GM12873 (cell line): Measurements from ENCODE around the gene TTC7B.

Source experiments
- TF ChIP-seq, protein P1 (sequence below): IDR thresholded peaks from 2 replicates; pipeline ENCODE4 v1.5.1; 2012; ENCODE audit warnings: low read depth, mild to moderate bottlenecking, moderate library complexity, low read length, control low read depth; ENCODE audit not compliant: insufficient read depth; ENCODE audit errors: missing control alignments

The TTC7B gene

DNA sequence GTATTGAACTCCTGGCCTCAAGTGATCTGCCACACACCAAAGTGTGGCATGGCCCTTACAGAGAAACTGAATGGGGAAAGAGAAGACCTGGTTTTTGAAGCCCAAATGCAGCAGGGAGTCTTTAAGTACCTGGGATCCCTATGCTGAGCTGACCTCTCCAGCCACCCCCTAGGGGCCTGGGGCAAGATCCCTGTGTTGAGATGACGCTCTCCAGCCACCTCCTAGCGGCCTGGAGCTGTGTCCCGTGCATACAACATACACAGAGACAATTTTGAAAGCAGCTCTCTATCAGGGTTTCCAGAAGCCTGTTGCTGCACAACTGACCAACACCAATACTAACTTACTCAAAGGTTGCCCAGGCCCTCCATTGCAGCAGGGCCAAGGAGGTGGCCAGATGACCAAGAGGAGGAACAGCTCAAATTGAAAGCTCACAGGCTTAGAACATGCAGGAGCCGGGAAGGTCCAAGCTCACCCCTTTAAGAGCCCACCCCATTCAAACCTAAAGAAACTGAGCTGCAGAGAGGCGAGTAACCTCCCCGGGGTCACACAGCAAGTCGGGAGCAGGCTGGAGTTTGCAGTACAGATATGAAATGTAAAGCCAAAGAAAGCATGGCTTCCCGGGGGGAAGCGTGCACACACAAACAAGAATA, 31.5 kb downstream of the TTC7B start:
- TF ChIP-seq, protein P1, sequence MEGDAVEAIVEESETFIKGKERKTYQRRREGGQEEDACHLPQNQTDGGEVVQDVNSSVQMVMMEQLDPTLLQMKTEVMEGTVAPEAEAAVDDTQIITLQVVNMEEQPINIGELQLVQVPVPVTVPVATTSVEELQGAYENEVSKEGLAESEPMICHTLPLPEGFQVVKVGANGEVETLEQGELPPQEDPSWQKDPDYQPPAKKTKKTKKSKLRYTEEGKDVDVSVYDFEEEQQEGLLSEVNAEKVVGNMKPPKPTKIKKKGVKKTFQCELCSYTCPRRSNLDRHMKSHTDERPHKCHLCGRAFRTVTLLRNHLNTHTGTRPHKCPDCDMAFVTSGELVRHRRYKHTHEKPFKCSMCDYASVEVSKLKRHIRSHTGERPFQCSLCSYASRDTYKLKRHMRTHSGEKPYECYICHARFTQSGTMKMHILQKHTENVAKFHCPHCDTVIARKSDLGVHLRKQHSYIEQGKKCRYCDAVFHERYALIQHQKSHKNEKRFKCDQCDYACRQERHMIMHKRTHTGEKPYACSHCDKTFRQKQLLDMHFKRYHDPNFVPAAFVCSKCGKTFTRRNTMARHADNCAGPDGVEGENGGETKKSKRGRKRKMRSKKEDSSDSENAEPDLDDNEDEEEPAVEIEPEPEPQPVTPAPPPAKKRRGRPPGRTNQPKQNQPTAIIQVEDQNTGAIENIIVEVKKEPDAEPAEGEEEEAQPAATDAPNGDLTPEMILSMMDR = no peak

DNA sequence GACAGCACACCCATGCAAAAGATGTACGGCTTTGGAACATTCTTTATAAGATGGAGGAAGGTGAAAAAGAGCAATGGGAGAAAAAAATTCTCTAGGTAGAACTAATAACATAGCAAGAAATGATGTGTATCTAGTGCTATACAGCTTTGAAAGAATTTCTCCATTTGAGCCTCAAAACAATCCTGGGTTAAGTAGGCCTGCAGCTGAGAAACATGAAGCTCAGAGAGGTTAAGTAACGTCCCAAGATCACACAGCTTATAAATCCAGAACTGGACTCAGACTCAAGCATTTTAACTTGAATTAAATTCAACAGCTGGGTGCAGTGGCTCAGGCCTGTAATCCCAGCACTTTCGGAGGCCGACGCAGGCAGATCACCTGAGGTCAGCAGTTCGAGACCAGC, 32.9 kb downstream of the TTC7B start:
- TF ChIP-seq, protein P1 = no peak

DNA sequence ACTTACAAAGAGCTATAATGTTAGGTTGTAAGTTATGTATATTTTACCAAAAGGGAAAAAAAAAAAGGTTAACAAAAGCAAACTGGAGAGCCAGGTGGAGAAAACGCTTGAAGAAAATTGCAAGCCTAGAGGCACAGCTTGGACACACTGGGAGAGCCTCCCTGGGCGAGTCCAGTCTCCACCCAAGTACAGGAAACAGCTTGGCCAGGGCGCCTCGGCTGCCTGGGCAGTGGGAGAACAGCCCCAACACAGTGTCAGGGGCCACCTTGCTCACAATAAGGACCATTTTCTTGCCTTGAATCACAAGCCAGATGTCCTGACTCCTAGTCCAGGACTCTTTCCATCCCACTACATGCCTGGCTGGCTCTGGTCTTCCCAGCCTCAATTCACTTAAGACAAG, 33.3 kb downstream of the TTC7B start:
- TF ChIP-seq, protein P1 = no peak

DNA sequence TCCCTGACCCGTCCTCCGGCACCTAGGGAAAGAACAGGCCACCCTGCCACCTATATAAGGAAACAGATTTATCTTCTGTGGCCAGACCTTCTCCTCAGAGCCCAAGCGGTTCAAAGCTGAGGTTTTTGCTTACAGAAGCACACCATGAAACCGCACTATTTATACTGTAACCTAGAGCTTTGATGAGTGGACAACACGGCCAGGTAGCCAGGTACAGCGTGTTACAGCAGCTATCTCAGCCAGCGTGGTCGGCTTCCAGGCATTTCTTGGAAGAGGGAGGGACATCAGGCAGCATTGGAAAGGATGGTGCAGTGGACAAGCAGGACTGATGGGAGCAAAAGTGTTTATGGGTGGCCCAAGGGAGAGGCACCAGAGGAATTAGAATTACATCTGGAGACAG, 34.4 kb downstream of the TTC7B start:
- TF ChIP-seq, protein P1 = no peak

DNA sequence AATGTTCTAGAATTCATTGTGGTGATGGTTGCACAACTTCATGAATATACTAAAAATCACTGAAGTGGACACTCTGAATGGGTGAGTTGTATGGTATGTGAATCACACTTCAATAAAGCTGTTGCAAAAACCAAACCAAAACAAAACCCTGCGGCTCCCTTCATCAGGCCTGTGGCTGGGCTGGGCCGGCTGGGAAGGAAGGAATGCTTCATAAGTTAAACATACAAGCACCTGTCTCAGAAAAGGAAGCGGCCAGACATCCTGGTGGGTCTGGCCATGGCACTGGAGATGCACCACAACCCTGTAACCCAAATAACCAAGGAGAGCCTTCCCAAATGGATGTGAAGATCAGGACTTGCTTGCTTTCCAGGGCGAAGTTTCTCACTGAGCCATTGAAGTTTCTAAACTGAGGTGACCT, 34.9 kb downstream of the TTC7B start:
- TF ChIP-seq, protein P1 = no peak

DNA sequence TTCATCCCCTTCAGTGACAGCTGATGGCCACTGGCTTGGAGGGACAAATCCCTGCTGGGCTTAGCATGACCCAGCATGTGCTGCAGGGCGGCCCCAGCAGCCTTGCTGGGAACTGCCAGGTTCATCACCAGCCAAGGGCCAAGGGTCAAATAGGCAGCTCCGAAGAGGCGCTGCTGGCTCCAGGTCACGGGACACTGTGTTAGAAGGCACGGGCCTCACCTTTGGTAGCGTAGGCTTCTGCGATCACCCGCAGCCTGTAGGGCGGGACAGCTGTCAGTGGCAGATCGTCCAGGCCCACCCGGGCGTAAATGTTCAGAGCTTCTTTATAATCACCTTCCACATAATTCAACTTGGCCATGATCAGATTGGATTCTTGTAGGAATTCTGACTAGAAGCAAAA, 35.7 kb downstream of the TTC7B start:
- TF ChIP-seq, protein P1 = no peak

DNA sequence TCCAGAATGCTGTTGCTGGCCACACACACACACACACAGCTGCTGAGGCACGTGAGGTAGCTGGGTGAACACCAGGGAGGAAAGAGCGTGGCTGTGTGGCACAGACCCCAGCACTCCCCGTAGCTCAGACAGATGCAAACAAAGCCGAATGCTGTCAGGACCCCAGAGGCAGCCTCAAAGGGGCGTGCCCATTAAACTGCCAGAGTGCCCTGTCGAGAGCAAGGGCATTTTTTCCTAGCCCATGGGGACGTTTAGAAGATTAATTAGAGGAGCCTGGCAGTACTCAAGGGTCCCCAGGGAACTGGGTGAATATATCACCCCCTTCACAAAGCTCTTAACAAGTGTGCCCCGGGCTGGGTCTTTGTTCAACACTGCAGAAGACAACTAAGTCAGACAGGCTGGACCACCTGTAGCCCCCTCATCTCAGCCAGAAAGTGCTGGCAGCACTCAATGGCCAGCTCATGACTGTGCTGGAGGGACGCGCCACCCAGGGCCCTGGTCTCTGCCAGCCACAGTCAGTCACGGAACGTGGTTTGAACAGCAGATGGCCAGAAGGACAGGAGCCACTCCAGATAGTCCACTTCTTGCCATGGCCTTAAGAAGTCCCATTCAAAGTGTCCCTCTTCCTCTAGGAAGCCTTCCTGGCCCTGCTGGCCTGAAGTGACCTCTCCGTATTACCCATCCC, 37.5 kb downstream of the TTC7B start:
- TF ChIP-seq, protein P1 = no peak
